Activated effector memory CD4-positive, alpha-beta T cell treated with anti-CD3 and anti-CD28 coated beads, Interleukin-2, amount 50 U/mL, for 16 hours (primary cell): ENCODE results near the gene EMSY.

Experiments
- DNase-seq: peaks from one replicate; pipeline ENCODE4 v3.0.0-alpha.2; 2020

Gene EMSY

DNA sequence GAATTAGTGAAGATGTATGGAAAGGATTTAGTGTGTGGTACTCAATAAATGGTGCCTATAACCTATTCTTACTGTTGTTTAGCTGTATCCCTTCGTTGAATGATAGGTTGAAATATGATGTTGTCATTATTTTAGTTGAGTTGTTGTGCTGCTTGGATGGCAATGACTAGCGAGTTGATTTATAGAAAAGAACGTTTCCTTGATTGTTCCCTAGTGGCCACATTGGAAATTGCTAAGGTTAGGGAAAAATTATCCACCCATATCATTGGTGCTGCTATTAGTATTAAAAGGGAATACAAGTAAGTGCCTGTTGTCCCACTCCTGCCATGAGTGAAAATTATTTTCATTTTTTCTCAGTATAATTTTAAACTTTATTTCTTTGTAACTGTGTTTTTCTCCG is 14.5 kb downstream of the EMSY start:
- DNase-seq, result no peak

DNA sequence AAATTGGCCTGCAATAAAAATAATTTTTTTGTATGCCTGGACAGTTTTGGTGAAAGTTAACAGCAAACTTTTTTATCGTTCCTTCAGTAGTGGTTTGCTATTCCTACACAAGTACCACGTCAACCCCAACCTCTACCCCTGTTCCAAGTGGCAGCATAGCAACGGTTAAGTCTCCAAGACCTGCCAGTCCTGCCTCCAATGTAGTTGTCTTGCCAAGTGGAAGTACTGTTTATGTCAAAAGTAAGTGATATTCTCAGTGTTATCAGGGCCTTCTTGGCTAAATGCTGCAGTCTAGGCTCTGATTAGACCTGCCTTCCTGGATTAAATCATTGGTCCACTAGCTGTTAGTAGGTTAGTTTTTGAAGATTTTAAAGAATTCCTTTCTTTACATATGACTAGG is 15.0 kb downstream of the EMSY start:
- DNase-seq, result no peak

DNA sequence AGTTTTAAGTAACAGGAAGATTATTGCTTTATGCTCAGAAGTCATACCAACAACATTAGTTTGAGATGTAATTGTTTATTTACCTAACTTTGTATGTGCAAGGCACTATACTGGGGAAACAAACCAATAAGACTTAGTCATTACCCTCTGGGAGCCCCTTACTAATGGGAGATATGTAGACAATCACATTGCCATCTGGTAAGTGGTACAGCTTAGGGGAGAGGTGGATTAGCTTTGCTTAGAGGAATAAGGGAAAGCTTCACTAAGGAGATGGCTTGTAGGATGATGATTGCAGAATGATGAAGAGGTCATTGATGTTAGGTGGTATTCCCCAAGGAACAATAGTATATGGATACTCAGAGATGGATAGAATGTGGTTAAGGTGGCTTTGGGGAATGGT is 17.5 kb downstream of the EMSY start:
- DNase-seq, result no peak

DNA sequence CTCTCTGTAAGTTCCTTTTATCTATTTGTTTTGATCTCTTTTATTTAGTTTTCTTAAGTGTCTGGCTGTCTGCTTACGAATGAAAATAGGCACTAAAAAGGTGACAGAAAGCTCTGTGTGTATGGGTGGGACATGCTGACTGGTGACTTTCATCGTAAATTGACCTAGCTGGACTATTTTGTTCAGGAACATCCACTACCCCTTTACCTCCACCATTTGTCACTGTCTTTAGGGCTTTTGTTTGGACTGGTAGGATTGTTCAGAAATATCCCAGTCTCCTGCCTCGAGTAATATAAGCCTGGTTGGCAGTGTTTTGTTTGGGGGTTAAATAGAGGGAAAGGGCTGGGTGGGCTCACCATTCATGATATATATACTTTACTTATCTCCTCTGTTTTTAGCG is 20.9 kb downstream of the EMSY start:
- DNase-seq, result no peak

DNA sequence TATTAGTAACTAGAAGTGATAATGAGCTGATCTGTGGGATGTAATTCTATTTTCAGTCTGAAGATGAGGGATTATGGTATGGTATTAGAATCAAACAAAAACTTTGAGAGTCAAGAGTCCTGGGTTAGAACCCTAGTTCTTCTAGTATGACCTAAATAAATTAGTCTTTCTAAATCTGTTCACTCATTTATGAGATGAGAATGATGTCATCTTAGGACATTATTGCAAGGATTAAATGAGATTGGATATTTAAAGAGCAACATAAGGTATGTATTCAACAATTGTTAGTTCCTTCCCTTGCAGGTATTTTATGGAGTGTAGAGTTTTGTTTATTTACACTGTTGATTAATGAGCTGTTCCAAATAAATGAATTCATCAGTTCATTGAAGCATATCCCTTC is 21.8 kb downstream of the EMSY start:
- DNase-seq, result no peak

DNA sequence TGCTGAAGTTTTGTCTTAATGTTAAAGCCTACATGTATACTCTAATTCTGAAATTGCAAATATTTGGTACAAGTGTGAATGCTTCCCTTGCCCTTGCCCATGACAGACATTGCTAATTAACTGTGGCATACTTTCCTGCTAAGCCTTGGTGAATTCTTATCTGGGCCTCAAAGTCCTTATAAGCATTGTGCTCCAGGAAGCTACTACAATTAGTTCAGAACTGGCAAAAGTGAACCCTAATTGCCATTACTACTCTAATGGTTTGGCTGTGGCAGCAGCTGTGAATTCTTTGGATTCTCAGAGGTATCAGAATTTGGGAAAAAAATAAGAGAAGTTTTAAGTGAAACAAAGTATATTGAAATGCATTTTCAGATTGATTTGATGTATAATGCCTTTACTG is 24.3 kb downstream of the EMSY start:
- no peak for DNase-seq

DNA sequence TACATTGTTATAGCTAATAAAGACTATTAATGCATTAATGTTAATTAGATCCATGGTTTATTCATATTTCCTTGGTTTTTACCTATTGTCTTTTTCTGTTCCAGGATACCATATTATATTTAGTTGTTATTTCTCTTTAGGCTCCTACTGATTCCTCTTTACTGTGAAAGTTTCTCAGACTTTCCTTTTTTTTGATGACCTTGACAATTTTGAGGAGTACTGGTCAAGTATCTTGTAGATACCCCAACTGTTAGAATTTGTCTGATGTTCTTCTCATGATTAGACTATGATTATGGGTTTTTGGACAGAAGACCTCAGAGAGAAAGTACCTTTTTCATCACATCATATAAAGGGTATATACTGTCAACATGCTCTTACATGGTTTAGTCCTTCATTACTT is 26.6 kb downstream of the EMSY start:
- DNase-seq, result no peak

DNA sequence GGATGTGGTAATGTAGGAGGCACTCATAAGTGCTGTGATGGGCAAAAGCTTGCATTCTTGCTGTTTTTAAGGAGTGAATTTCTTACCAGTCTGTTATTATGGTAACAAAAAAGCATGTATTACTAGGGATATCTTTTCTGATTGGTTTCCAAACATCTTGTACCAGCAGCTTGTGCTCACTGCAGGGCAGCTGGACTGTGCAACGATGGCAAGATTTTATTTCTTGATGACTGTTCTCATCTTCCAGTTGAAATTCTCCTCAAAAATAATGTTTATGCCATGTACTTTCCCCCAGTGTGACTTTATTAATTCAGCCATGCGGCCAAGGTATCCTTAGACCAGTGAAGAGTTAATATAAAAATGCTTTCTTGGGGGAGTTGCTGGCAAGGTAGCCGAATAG is 35.4 kb downstream of the EMSY start:
- DNase-seq, result no peak

DNA sequence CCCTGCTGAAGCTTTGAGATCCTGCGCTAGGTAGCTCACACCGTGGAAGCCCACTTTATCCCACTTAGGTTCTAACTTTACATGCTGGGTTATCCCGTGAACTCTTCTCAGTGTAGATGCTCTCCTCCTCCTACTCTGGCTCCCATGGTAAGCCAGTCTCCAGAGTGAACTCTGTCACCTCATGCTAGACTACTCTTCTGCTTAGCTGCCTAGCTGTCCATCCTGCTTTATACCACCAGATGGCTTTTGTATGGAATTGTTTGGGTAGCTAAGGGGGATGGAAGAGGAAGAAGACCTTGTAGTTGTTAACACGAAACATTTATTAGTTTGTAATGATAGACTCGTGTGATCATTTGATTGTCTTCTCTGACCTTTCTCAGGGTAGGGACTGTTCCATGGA is 46.8 kb downstream of the EMSY start:
- DNase-seq, result no peak

DNA sequence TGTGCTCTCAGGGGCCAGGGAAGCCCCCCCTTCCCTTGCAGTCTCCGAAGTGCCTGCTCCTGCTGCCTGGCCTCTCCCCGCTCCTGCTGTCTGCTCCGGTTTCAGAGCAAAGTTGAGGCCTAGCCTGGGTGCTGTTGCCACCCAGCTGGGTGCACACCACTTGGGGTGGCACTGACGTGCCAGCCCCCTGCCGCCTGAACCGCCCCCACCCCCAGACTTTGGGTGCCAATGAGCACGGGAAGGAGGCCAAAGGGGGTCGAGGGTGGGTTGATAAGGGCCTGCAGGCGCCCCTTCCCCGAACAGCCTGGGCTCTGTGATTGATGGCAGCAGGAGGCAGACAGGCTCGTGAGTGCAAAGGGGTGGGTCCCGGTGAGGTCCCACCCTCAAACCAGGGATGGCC is 48.2 kb downstream of the EMSY start:
- DNase-seq, result no peak

DNA sequence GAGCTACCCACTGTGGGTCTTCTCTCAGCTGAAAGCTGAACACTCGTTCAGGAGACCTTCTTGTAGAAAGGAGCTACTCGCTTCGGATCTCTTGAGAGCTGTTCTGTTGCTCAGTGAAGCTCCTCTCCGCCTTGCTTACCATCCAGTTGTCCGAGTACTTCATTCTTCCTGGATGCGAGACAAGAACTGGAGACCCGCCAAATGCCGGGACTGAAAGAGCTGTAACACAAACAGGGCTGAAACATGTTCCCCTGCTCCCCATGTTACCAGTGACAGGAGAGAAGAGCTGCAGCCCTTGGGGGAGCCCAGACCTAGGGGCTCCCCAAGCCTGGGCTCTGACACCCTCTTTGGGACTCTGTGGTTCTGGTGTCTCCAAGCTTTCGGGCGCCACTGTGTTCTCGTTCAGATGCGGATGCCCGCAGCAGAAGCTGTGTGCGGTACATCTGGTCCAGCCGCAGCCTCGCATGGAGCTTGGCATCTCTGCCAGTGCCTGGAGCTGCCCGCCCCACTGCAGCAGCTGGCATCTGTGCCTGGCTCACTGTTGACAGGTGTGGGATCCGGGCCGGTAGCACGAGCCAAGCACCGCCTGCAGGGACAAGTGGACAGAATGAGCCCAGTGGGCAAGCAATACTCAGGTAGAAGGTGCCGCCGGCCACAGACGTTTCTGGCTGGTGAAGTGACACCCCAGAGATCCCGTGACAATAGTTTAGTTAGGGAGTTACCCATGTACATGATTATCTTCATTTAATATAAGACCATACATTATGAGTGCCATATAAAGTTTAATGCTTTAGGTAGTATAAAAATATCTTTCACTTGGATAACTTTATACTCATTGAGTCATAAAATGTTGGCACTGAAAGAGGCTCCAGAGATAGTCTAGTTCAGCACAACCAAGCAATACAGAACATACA is 49.1 kb downstream of the EMSY start:
- no peak for DNase-seq

DNA sequence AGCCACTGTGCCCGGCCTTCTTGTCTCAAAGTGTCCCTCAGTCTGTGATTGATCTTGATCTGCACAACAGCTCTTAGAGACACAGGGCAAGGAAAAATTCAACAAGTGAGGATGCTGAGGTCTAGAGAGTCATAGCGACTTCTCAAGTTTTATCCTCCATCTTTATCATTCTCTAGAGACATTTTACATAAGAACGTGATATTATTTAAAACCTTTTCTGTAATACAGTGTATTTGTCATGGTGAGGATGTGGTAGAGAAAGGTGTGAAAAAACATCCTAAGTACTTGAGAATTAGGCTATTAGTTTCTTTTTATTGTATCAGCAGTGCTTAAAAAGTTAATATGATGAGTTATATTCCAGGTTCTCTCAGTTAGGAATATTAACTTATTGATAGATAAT is 50.2 kb downstream of the EMSY start:
- no peak for DNase-seq

DNA sequence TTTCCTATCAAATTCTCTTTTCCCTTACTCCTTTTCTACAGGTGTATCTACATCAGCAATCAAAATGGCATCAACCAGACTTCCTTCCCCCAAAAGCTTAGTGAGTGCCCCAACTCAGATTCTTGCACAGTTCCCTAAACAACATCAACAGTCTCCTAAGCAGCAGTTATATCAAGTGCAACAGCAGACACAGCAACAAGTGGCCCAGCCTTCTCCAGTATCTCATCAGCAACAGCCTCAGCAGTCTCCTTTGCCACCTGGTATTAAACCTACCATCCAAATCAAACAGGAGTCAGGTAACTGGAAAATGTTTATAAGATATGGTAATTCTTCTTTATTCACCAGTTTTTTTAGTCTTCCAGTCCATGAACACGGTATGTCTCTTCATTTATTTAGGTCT is 51.4 kb downstream of the EMSY start:
- DNase-seq, result no peak

DNA sequence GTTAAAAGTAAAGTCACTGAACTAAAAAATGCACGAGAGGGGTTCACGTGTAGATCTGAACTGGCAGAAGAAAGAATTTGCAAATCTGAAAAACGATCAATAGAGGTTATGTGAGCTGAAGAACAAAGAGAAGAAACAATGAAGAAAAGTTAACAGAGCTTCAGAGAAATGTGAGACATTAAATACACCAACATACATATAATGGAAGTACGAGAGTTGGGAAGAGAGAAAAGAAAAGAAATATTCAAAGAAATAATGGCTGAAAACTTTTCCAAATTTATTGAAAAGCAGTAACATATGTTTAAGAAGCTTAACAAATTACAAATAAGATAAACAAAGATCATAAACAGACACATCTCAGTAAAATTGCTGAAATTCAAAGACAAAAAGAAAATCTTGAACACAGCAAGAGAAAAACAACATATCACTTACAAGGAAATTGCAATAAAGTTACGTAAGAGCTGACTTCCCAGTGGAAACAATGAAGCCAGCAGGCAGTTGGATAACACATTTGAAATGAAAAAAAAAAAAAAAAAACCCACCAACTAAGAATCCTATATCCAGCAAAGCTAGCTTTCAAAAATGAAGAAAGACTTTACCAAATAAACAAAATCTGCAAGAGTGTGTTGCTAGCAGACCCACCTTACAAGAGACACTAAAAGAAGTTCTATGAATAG is 56.8 kb downstream of the EMSY start:
- no peak for DNase-seq

DNA sequence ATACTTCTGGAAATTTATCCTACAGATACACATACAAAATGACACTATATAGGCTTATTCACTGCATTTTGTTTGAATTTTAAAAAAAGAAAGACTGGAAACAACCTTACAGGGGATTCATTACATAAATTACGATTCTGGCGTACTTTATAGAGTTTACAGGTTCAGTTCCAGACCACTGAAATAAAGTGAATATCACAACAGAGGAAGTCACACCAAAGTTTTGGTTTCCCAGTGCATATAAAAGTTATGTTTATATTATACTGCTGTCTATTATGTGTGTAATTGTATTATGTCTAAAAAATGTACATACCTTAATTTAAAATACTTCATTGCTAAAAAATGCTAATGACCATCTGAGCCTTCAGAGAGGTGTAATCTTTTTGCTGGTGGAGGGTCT is 62.0 kb downstream of the EMSY start:
- DNase-seq, result no peak

DNA sequence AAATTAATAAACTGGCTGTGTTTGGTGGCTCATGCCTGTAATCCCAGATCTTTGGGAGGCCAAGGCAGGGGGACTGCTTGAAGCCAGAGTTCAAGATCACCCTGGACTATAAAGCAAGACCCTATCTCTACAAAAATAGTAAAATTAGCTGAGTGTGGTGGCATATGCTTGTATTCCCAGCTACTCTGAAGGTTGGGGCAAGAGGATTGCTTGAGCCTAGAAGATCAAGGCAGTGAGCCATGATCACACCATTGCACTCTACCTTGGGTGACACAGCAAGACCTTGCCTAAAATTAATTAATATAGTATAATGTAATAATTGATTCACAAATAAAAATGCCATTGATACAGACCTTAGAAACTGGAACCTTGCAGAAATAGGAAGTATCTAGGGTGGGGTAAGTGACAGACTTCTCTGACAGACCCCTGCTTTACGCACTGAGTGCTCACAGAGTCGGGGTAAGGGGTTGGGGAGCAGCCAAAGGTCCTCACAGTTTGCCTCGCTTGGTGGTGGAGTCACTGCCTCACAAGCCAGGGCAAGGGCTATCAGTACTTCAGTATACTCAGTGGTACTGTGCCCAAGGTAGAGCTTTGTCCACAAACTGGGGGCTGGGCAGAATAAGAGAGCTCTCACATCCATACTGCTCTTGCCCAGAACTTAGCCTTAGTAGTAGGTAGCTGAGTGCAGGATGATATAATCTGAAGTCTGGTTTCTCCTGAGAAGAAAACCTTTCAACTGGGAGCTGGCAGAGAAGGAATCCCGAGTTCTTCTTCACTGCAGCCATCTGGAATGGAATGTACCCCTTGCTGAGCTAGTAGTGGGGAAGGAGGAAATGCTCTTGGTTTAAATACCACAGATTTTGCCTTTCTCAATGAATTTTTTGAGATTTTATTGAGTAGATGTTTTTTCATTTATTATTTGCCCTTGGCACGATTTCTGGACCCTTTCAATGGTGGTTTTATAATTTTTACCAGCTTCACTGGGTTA is 65.5 kb downstream of the EMSY start:
- DNase-seq, result no peak

DNA sequence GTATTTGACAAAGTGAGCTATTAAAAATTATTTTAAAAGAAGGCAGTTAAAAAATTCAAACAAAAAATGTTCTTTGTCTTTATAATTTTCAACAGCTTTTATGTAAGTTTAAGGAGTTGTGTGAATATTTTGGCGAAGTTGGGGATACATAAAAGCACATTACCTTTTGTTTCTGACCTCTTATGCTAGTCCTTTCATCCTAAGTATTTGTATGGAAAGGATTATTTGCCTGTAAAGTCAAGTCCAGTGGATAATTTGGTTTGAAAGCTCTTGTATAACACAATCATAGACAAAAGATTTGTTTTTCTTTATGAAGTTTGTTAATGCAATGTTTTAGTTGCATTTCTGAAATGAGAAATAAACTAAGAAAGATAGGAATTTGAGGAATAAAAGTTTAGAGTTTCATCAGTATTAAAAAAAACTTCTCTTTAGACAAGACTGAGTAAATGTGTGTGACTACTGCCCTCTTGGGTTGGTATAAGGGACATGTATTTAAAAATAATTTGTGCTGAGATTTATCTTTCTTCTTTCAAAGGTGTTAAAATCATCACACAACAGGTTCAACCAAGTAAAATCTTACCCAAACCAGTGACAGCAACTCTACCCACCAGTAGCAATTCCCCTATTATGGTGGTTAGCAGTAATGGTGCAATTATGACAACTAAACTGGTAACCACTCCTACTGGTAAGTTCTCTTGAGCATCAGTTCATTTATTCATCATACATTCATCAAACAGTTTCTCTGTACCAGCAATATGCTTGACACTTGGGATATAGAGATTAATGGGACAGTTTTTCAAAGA is 68.2 kb downstream of the EMSY start:
- DNase-seq, result no peak

DNA sequence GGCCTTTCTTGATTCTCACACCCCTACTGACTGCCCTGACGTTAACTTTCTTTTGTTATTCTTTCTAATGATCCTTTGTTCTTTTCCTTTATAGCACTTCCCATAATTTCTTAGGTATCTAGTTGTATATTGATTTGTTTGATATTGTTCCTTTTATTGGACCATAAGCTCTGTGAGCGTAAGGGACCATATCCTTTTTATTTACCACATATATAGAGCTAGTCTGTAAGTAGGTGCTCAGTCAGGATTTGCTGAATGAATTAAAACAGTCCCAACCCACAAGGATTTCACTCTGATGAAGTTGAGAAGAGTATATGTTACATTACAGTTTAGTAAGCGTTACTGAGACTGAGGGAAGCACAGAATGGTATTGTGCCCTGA is 68.8 kb downstream of the EMSY start:
- DNase-seq, result no peak

DNA sequence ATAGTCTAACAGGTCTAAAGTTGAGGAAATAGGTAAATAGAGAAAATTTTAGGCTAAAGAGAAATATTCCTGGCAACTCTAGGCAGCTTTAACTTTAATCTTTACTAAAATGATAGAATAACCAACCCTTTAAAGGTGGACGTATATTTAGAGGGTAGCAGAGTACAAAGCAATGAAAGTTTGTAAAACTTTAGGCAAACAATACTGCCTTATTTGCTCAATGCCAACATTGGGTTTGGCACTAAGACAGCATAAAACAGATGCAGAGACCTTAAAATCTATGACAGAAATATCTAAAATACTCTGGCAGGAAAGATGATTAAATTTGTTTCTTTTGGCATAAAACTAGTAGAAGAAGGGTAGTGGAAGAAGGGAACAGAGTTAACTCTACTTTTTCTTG is 70.7 kb downstream of the EMSY start:
- DNase-seq, result no peak

DNA sequence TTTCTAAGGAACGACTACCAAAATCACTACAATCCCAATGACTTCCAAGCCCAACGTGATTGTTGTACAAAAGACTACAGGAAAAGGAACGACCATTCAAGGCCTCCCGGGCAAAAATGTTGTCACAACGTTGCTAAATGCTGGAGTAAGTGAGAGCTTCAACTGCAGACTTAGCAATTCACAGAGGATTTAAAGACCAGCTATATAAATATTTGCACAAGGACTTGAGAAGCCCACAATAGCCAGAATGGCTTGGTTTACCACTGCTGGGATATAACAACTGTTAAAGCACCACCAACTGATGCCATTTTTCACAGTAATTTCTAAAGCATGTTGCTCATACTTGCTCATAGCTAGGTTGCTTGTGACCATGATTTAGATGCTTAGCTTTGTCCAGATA is 78.3 kb downstream of the EMSY start:
- no peak for DNase-seq

DNA sequence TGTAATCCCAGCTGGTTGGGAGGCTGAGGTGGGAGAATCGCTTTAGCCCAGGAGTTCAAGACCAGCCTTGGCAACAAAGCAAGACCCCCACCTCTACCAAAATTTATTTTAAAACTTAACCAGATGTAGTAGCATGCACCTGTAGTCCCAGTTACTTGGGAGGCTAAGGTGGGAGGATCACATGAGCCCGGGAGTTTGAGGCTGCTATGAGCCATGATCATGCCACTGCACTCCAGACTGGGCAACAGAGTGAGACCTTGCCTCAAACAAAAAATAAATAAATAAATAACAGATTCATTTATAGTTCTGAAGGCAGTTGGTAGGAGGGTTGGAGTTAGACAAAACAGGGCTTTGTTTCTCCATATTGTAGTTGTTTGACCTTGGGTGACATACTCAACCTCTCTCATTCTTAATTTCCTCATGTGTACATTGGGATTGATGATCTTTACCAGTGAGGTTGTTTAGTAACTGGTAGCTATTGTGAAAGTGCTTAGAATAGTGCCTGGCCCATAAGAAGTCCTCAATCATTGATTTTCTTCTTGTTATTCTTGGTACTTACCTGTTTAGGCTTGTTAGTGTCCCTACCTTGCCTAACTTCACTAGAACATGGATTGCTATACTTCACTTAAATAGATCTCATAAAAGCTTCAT is 79.1 kb downstream of the EMSY start:
- DNase-seq, result no peak

DNA sequence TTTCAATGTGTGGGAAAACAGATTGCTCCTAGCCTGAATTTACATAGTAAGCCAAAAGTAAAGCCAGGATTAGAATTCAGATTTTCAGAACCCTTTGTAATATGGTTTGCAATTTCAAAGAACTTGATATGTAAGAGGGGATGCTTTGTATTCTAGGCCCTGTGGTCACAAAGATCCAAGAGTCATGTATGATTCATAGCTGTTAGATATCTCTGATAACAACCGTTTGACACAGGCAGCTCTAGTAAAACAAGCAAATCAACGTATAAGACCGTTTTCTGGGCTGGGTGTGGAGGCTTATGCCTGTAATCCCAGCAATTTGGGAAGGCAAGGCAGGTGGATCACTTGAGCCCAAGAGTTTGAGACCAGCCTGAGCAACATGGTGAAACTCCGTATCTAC is 79.6 kb downstream of the EMSY start:
- DNase-seq, result no peak
